Frontal cortex (tissue), 4 donors: ENCODE data around the gene MMP7. TPM values are rescaled to one million over a fixed set of nuclear protein-coding genes. Genes with fewer than 3 reads are reported as not detected.

Experiments used
- DNase-seq, 2 donors: peaks; one replicate each; pipeline ENCODE4 v3.0.0; 2012; ENCODE audit warnings: low spot score in 2 of 2
- FAIRE-seq: peaks from 2 replicates; lab custom pipeline; 2012; peaks lifted over from hg19 to GRCh38; lab: Jason Lieb, UNC
- total RNA-seq: library from RNA; depleted of rRNA; stranded (reverse); fragments of >200 nt; gene quantifications from one replicate; pipeline ENCODE4 v1.2.3, GENCODE V29; 2014
- donor health status: control.
- donor health status: control.
- donor health status: control.

MMP7 gene
- total RNA-seq, 1 donor from 2014 or later, result not detected

DNA sequence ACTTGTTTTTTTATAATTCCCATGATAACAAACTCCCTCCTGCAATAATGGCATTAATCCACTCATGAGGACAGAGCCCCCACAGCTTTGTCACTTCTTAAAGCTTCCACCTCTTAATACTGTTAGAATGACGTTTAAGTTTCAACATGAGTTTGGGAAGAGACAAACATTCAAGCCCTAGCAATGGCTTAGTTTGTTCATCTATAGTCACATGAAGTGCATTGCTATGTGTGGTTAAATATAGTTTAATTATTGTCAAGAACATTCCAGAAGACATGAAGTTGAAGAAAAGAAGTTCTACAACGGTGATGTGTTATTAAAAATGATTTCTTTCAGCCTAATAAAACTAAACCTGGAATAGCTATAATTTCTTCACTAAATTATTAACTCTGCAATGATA lies 30.6 kb downstream of the MMP7 start:
- DNase-seq (no peak), FAIRE-seq (no peak)

DNA sequence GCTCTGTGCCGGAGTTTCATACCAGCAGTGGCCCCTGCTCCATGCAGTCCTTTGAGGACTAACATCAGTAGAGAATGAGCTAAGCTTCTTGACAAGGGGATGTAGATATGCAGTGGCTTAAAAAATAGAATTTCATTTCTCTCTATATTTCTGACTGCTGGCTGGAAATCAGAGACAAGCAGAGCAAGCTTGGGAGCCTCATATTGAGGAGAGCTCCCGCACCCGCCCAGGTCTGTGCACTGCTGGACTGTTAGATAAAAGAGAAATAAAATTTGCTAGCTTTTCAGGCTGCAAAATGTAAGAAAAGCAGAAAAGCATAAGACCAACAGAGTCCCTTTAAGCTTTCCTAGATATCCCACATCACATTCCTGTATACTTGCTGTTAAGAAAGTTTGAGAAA lies 31.4 kb downstream of the MMP7 start:
- FAIRE-seq, result no peak
- no peak for DNase-seq

DNA sequence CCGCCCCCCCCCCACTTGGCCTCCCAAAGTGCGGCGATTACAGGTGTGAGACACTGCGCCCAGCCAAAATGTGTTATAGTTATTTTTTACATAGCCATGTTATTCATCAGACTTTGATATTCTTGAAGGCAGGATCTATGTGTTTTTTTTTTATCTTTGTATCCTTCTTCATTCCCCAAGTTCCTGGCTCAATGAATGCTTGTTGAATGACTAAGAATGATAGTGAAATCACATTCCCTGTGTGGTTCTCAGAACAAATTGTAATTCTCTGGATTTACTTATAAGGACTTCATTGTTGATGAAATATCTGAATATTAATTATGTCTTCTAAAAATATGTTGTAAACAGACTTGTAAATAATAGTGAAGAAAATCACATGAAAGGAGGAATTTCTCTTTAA lies 33.5 kb downstream of the MMP7 start:
- FAIRE-seq (no peak), DNase-seq (no peak)

DNA sequence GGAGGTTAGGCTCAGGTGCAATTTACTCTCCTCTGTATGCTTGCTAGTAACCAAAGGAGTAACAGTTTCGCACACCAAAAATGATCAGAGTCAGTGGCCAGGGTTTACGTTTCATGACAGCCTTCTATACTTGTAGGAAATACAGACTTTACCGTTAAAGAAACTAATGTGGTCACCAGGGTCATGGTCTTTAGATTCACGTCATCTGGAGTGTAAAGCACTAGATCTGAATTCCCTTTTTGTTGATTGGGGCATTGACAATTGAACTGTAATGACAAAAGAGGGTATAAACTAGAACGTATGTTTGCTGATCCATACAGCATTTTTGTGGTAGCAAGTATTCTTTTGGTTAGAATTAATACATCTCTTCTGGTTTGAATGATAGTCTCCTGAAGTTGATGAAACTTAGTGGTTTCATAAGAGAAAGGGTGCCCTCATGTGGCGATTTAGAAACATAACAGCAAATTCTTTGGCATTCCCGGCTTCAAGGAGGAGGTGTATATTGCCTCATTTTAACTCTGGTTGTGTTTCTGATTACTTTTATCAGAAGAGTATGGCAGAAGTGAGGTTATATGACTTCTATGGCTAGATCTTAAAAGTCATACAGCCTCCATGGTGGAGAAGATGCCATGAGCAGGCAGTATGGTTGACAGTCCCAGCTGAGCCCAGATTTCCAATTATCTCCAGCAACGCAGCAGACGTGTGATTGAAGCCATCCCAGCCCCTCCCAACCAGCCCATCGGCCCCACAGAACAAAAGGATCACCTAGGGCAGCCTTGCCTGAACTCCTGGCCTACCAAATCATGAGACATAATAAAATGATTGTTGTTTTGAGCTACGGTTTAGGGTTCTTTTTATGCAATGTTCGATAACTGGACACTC lies 35.1 kb downstream of the MMP7 start:
- FAIRE-seq, result peak; percentile 95

DNA sequence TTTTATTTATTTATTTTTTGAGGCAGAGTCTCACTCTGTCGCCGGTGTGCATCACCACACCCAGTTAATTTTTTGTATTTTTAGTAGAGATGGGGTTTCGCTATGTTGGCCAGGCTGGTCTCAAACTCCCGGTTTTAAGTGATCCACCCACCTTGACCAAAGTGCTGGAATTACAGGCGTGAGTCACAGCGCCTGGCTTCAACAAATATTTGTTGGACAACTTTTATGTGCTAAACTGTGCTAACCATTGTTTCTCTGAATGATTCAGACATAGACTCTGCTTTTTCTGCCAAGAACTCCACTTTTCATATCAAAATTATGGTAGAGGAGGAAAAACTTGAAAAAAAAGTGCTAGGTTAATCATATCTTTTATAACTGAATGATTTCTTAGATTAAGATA lies 36.3 kb downstream of the MMP7 start:
- FAIRE-seq, result no peak

More for the DNA sequence above, 35.1 kb downstream of the MMP7 start:
- DNase-seq, result peak; percentile 38 to 58

DNA sequence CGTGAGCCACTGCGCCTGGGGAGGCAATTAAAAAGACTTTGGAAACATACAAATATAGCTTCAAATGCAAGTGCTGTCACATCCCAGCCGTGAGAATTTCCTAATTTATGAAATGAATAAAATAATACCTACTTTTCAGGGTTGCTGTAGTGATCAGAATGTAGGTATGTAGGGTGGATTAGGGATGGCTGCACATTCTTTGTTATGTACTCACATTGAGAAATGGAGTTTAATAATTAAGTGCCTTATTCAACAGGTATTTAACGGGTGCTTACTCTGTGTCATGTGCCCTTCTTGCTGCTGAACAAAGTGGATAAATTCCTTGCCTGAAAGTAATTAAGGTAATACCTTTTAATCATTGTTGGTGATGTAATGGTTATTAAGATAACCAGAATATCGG lies 37.0 kb downstream of the MMP7 start:
- no peak for FAIRE-seq
- DNase-seq, result no peak

More for the DNA sequence above, 36.3 kb downstream of the MMP7 start:
- no peak for DNase-seq

DNA sequence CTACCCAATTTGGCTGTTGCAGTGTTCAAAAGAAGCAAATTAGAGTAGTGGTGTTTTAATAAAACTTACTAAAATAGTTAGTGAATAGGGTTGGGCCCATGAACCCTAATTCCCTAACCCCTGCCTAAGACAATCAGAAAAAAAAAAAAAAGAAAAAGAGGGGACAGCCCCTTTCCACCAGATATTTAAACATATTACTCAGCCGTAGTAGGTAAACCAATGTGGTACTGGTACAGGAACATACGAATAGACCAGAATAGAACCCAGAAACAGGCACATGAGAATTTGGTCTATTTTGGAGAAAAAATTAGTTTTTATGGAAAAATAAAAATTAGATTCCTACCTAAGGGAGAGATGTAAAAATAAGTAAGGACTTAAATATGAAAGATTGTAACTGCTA lies 38.6 kb downstream of the MMP7 start:
- DNase-seq (no peak), FAIRE-seq (no peak)

DNA sequence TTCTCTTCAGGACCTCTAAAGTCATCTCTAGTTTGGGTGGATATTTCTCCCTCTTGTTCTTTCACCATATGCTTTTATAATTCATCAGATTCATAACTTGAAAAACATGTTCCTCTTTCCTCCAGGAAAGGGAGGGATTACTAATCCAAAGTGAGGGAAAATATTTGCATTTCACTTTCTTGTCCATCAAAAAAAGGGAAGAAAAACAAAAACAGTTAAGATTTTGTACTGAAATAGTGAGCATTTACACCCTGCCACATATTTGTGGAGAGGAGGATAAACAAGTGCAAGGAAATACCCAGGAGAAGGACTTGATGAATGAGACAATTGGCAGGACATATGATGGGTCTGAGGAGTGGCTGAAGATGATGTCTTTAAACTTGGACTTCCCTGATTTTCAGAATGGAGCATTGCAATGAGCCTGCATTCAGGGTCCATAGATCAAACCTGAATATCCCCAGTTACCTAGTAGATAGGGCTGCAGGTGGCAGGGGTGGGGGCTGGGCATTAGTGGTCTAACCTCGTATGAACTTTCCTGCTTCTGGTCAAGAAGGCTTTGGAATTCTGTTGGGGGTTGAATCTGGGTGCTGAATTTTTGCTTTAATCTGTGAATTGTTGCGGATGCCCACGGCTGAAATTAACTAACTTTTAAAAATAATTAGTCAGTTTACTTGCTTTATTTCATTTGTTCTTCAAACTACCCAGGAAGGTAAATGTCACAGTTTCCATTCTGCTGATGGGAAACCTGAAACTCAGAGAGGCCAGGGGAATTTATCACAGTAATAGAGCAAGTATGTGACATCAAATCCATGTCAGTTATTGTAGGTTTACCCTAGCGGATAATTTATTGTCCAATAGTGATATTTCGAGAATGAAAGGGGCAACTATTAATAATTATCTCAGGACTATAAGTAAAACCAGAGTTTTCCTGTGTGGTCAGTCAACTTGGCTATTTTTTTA lies 41.1 kb downstream of the MMP7 start:
- no peak for FAIRE-seq
- DNase-seq, result no peak

DNA sequence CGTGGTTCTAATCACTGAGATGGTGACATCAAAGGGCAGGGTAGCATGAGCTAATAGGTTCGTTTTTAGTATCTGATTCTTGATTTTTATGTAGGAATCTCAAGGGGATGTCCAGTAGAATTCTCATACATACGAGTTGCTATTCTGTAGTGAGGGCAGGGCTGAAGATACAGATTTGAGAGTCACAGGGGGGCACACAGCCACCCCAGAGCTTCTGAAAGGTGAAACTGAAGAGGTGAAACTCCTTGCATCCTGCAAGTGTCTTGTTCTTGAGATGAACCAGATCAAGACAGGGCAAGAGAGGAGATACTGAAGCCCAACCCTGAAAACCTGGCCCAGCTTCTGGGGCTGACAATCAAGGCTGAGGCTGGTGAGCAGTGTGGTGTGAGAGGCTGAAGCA lies 42.3 kb downstream of the MMP7 start:
- DNase-seq (no peak), FAIRE-seq (no peak)

DNA sequence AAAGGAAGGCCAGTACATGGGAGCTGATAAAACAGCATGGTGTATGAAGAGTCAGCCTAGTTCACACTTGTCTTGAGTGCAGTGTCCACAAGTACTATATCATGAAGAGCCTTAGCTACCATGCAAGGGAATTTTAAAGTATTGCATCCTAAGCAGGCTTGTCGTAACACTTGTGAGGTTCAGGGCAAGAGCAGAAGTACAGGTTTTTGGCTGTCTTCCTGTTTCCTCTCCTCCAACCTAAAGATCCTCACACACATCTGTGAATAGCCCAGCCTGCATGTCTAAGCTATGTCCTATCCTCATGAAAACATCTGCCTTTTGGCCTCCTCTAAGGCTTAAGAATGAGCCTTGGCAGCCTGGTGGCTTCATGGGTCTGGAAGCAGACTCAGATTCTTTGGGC lies 43.3 kb downstream of the MMP7 start:
- no peak for FAIRE-seq
- no peak for DNase-seq

DNA sequence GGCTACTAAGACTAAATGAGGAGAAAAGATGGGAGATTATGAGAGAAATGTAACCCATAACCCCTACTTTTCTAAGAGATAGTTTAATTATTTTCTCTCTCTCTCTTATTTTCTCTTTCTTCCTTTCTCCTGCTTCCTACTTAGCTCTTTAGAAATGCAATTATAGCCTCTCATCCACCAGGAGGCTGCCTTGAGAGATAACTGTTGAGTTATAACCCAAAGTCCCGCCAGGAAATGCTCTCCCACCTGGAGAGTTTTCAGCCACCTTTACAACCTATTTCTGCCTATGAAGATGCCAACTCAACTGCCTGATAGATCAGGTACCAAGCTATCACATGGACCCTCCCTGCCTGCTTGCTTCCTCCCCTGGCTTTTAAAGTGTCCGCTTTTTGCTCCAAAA lies 44.0 kb downstream of the MMP7 start:
- FAIRE-seq, result no peak

DNA sequence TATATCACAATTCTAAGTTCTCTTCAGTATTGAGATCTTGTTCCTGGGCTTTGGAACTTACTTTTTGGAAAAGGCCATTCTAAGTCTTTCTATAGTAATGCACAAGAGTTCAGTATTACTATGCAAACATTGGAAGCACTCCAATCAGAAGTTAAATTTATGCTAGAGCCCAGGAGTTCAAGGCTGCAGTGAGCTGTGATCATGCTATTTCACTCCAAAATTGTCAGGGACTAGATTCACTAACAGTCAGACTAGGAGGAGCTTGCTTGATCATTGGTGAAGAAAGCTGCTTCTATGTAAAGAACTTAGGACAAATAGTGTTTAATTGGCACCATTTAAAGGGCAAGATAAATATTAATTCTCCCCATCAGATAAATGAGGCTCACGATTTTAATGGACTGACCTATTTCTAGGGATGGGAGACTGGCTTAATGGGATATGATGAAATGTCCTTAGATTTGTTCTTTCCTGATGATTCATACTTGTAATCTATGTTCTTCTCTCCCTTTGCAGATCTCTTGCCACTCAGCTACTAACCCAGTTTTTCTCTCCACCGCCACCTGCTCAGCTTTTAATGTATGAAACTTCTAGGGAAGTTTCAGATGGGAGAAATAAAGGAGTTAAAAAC lies 45.3 kb downstream of the MMP7 start:
- no peak for FAIRE-seq
- no peak for DNase-seq

More for the DNA sequence above, 44.0 kb downstream of the MMP7 start:
- no peak for DNase-seq

DNA sequence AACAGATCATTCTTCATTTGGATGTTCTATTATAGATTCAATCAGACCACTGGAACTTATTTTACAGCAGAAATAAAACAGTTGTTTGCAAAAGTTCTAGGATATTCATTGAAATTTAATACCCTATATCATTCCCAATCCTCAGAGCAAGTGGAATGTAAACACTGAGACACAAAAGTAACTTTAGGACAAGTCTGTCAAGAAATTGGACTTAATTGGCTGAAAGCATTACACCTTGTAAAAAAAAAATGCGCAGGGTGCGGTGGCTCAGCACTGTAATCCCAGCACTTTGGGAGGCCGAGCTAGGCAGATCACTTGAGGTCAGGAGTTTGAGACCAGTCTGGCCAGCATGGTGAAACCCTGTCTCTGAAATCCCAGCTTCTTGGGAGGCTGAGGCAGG lies 48.1 kb downstream of the MMP7 start:
- DNase-seq, result no peak
- no peak for FAIRE-seq

DNA sequence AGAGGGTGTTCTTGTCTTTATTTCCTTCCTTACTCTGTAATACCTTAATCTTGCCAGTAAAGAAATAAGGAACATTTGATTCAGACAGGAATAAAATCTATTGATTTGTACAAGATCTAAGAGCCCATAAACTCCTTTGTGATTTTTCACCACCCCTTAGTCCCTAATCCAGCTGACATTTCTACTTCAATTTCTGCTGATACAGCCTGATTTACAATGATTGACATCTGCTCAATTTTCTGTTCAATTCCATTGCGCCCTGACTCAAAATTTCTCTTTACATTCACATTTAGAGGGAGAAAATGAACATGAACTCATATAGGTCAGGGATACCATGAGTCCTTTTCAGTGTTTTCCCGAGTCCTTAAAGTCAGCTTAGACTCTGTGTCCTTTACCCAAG lies 50.8 kb downstream of the MMP7 start:
- DNase-seq (no peak), FAIRE-seq (no peak)

DNA sequence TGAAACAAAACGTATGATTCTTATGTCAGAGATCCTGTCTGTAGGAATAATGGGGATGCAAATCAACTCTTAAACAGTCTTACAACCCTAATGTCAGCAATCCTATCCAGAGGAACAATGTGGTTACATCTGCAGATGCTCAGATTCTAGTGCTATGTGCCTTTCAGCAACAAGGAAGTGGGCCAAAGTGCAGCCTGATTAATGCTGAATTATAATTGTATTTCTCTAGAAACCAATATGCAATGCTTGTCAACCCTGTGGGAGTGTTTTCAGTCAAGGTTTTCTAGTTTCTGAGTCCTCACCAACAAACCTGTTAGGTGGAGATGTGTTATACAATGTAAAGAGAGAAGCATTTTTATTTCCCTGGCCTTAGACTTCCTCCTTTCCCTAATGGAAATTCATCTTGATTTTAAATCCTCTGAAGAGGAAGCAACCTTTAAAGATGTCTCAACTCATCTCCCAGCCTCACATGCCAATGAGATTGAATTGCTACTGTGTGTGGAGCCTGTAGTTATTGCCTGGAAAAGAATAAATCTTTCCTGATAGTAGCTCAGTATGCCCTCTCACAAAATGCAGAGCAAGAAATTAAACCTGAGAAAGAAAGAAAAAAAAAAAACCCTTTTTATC lies 51.8 kb downstream of the MMP7 start:
- DNase-seq, result no peak
- no peak for FAIRE-seq

DNA sequence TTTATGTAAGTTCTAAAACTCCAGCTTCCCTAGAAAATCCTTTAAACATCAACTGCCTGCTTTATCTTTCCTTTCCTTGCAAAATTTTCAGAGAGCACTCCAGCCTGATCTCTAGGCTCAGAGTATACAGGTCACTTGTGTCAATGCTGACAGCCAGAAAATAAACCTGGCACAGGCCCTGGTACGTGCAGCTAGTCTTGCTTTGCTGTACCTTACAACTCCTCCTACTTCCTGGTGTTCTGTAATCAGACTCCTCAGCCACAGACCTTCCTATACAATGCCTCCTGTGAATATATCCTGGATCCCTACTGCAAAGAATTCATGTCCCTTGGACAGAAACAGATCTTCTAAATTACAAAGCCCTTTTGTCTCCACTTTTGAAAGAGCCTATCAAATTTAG lies 53.7 kb downstream of the MMP7 start:
- DNase-seq, result no peak
- no peak for FAIRE-seq

DNA sequence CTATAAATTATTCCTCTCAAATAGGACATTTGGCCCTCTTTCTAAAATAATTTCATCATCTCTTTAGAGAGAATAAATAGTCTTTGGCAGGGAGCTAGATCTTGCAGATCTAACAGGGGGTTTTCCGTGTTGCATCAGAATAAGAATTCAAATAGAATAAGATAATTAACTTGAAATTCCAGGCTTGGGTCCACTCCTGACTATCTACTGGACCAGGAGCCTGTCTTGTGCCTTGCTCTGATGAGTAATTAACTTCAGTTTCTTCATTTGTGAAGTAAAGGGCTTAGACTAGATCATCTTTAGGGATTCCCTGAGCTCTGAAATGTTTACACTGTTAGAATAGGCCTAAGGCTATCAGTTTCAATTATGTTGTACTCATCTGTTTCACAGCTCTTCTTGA lies 54.5 kb downstream of the MMP7 start:
- DNase-seq (no peak), FAIRE-seq (no peak)

DNA sequence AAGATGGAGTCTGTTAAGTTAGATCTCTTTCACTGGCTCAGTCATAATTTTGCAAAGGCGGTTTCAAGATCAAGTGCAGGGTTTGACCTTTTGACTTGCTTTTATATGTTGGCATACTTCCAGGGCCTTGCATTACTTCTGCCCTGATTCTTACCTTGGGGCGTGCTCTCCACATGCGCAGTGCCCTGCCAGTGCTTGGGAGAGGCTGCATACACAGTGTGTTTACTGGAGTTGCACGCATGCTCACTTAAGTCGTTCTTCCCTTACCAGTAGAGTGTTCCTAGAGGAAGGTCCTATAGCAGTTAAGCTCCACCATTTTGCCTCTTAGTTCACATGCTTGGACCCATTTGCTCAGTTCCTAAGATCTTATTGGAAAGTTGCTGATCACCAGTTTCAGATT lies 57.0 kb downstream of the MMP7 start:
- FAIRE-seq (no peak), DNase-seq (no peak)

DNA sequence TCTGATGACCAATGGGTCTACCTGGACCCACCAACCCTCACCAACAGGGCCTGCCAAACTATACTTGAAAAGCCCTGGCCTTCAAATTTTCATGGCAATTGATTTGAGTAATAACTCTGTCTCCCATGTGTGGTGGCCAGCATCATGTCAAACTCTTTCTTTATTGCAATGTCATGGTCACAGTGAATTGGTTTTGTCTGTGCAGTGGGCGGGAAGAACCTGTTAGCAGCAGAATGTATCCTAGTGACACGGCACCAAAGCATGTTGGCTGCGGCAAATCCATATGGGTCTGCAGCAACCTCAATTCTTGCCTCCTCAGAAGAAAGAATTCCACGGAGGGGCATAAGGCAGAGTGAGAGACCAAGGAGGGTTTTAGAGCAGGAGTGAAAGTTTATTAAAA lies 58.4 kb downstream of the MMP7 start:
- FAIRE-seq (no peak), DNase-seq (no peak)

DNA sequence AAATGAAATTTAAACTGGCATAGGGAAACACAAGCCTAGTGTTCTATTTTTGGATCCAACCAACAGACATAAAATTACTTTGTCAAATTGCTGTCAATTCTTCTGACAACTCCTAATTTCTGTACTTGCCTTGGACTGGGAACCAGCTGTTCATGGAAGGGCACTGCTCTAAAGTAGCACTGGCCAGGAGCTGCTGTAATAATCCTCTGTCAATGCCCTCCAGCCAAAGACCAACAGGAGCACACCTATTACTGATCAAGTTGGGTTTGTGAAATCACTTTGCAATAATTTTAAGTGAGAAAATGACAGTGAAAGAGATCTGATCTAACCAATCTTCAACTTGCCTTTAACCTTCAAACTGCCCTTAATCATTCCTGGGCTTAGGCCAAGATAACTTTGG lies 59.1 kb downstream of the MMP7 start:
- FAIRE-seq (no peak), DNase-seq (no peak)
